Measurements from ENCODE around the gene NACC2. TPM values are rescaled to one million over a fixed set of nuclear protein-coding genes. Genes with fewer than 3 reads are reported as not detected.
"Not testable (repeated sequence)": the region's sequence is repeated elsewhere in the genome, so short reads cannot be mapped to it uniquely, and the experiment has no call there.

Gene NACC2
- total and polyA plus RNA-seq, 2 donors (not counting 3 experiments of a cell fraction or from before 2014, with no cell fraction given), result 15.8 to 27.1 TPM

DNA sequence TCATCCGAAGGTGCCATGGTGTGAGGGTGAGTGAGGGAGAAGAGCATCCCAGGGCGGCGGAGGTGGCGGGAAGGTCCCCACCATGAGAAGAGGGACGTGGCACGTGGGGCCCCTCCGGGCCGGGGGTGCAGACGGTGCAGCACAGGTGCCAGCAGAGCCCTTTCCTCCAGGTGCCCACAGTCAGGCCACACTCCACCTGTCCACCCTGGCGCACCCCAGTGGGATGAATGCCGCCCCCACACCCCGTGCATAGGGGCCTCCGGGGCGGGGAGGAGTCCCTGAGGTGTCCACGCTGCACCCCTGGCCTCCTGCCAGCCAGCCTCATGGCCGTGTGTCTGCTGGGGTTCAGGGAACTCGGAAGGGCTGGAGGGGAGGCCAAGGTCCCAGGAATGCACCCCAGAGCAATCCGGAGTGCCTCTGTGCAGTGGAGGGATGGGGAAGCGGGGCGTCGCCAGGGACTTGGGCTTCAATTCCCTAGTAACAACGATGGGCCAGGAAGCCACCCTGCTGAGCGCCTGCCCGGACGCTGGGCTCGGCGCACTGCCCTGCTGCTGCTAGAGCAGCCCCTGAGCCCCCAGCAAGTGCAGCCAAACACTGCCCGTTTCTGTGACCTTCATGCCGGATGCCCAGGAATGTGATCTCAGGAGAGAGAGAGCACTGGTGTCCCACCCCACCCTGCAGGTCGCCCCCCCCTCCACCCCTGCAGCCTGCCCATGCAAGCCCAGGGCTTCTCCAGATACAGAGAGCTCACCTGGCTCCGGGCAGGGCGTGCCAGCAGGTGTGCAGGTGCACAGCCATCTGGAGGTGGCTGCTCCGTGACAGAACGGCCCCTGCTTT is 8.8 kb upstream of the NACC2 start:
- BruUV-seq (replicated peaks), result no TSS peak
- Histone ChIP-seq H3K27ac (ENCODE audit: insufficient read depth, low read depth, low read length) (no peak overlapping the region), H3K9ac (replicated peaks; ENCODE audit: extremely low read depth, insufficient read depth, low read length) (no peak overlapping the region), H3K79me2 (ENCODE audit: control insufficient read depth, insufficient read depth, low read length) (no peaks in the 10 kb centered on the region), H2AFZ (ENCODE audit: low read depth, low read length) (no peak overlapping the region), H3K4me2 (ENCODE audit: insufficient read depth, low read length) (no peak overlapping the region), H3K4me1 (ENCODE audit: control insufficient read depth, extremely low read depth, insufficient read depth, low read length) (no peaks in the 10 kb centered on the region), H3K36me3 (ENCODE audit: control insufficient read depth in 2 of 2, extremely low read depth in 1 of 2, insufficient read depth in 2 of 2, low read length in 2 of 2) (no peaks in the 10 kb centered on the region), H4K20me1 (replicated peaks; ENCODE audit: control insufficient read depth, extremely low read depth, insufficient read depth, low read length) (no peaks in the 10 kb centered on the region), H3K4me3 (replicated peaks in 1 of 3; ENCODE audit: insufficient read depth in 1 of 3, low read depth in 1 of 3, low read length in 3 of 3) (no peak overlapping the region), H3K9me3 (replicated peaks; ENCODE audit: control insufficient read depth, insufficient read depth, low read length) (no peaks in the 10 kb centered on the region), H3K27me3 (ENCODE audit: control insufficient read depth in 2 of 2, insufficient read depth in 2 of 2, low read length in 2 of 2) (no peaks in the 10 kb centered on the region), H3K9me1 (replicated peaks; ENCODE audit: control insufficient read depth, extremely low read depth, insufficient read depth, low read length) (no peaks in the 10 kb centered on the region)
- intact Hi-C loops (cut with micrococcal nuclease), result no loop called here
- ChIA-PET POLR2A (no interaction called here), CTCF (no interaction called here)
- TF ChIP-seq POLR2AphosphoS5 (IDR thresholded peaks at IDR 0.05; ENCODE audit: insufficient read depth, low read depth, low read length) (no peak), GATA2 (IDR thresholded peaks at IDR 0.05; ENCODE audit: insufficient read depth, insufficient read length, low read depth, low read length) (no peak), MAX (IDR thresholded peaks at IDR 0.05; ENCODE audit: insufficient read depth, insufficient read length) (no peak), EZH2 (IDR thresholded peaks at IDR 0.05; ENCODE audit: borderline replicate concordance, low read depth, low read length, severe bottlenecking) (no peak), FOS (IDR thresholded peaks at IDR 0.05; ENCODE audit: borderline replicate concordance, insufficient read depth, low read length) (no peak), POLR2A (IDR thresholded peaks at IDR 0.05; ENCODE audit: low read depth, low read length) (no peak), JUN (IDR thresholded peaks at IDR 0.05; ENCODE audit: borderline replicate concordance, insufficient read depth, insufficient read length, low read depth) (no peak), MYC (IDR thresholded peaks at IDR 0.05; ENCODE audit: low read depth, low read length) (no peak)
- TF ChIP-seq, protein P1, sequence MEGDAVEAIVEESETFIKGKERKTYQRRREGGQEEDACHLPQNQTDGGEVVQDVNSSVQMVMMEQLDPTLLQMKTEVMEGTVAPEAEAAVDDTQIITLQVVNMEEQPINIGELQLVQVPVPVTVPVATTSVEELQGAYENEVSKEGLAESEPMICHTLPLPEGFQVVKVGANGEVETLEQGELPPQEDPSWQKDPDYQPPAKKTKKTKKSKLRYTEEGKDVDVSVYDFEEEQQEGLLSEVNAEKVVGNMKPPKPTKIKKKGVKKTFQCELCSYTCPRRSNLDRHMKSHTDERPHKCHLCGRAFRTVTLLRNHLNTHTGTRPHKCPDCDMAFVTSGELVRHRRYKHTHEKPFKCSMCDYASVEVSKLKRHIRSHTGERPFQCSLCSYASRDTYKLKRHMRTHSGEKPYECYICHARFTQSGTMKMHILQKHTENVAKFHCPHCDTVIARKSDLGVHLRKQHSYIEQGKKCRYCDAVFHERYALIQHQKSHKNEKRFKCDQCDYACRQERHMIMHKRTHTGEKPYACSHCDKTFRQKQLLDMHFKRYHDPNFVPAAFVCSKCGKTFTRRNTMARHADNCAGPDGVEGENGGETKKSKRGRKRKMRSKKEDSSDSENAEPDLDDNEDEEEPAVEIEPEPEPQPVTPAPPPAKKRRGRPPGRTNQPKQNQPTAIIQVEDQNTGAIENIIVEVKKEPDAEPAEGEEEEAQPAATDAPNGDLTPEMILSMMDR (IDR thresholded peaks at IDR 0.05; ENCODE audit: extremely low read depth in 1 of 2, insufficient read depth in 1 of 2, low read depth in 1 of 2, low read length in 2 of 2), result no peak
- FAIRE-seq (no peak), DNase-seq (ENCODE audit: low read depth, low spot score) (no peak)
- dilution Hi-C loops (cut with MboI; ENCODE audit: extremely low pct_ligation_motif_present, low sequenced_read_pairs), result no loop called here

- H3K4me3 ChIP-seq (replicated peaks in 1 of 3; ENCODE audit: insufficient read depth in 1 of 3, low read depth in 1 of 3, low read length in 3 of 3); H3K4me1 ChIP-seq (ENCODE audit: control insufficient read depth, extremely low read depth, insufficient read depth, low read length); DNase-seq (ENCODE audit: low read depth, low spot score); H3K9me3 ChIP-seq (replicated peaks; ENCODE audit: control insufficient read depth, insufficient read depth, low read length); intact Hi-C loops (cut with micrococcal nuclease); BruUV-seq (replicated peaks); H3K79me2 ChIP-seq (ENCODE audit: control insufficient read depth, insufficient read depth, low read length); H3K9me1 ChIP-seq (replicated peaks; ENCODE audit: control insufficient read depth, extremely low read depth, insufficient read depth, low read length); POLR2A ChIA-PET; dilution Hi-C loops (cut with MboI; ENCODE audit: extremely low pct_ligation_motif_present, low sequenced_read_pairs); H3K27me3 ChIP-seq (ENCODE audit: control insufficient read depth in 2 of 2, insufficient read depth in 2 of 2, low read length in 2 of 2); H3K27ac ChIP-seq (ENCODE audit: insufficient read depth, low read depth, low read length); H3K9ac ChIP-seq (replicated peaks; ENCODE audit: extremely low read depth, insufficient read depth, low read length); FAIRE-seq; H4K20me1 ChIP-seq (replicated peaks; ENCODE audit: control insufficient read depth, extremely low read depth, insufficient read depth, low read length); H3K4me2 ChIP-seq (ENCODE audit: insufficient read depth, low read length); H2AFZ ChIP-seq (ENCODE audit: low read depth, low read length); H3K36me3 ChIP-seq (ENCODE audit: control insufficient read depth in 2 of 2, extremely low read depth in 1 of 2, insufficient read depth in 2 of 2, low read length in 2 of 2): not testable (repeated sequence)
- CTCF ChIA-PET, result interaction anchor here (1.0 to 1.1 kb wide), 2 partner anchors 12 to 134 kb away, joined by 4 to 5 read pairs; no protein-coding TSS in a partner anchor
Observed at GRCh38 chr9:136101615-136102074, 6.6 kb upstream of the NACC2 start.
